OCI-LY7 (cell line): ENCODE measurements around the gene P3R3URF. TPM values are rescaled to one million over a fixed set of nuclear protein-coding genes. Genes with fewer than 3 reads are reported as not detected.

Experiments
- BruUV-seq: library from RNA; stranded (reverse); fragments of 400-500 nt; replicated peaks from 2 replicates; lab custom pipeline; 2021; lab: Mats Ljungman, UMichigan
- CTCF ChIA-PET: fragments of 300-600 bp; sonication (Branson Sonifier 250); formaldehyde crosslinking; loops from one replicate; lab custom pipeline; 2022; ENCODE audit warnings: antibody characterized with exemption; ENCODE audit not compliant: unreplicated experiment; lab: Charles Lee
- POLR2A ChIA-PET: fragments of 300-600 bp; sonication (Branson Sonifier 250); formaldehyde crosslinking; loops from one replicate; lab custom pipeline; 2022; ENCODE audit warnings: antibody characterized with exemption; lab: Charles Lee
- DNase-seq: peaks from one replicate; pipeline ENCODE4 v3.0.0-alpha.2; 2015; ENCODE audit warnings: low spot score
- H2AFZ ChIP-seq: fragments of 200-600 bp; sonication (generic), shearing (Covaris generic); 2 replicates; pipeline ENCODE4 v1.6.1; 2014; ENCODE audit warnings: mild to moderate bottlenecking, antibody characterized with exemption, low read length, moderate library complexity
- H3K27ac ChIP-seq: fragments of 200-600 bp; sonication (generic); 2 replicates; pipeline ENCODE4 v1.5.1; 2014; ENCODE audit warnings: mixed run types, low read depth, mild to moderate bottlenecking, moderate library complexity, low read length, inconsistent platforms; ENCODE audit not compliant: poor library complexity, severe bottlenecking
- H3K36me3 ChIP-seq: fragments of 200-600 bp; sonication (generic); 2 replicates; pipeline ENCODE4 v1.6.1; 2014; ENCODE audit warnings: mild to moderate bottlenecking, antibody characterized with exemption, low read length, moderate library complexity, mixed read lengths; ENCODE audit not compliant: insufficient read depth
- H3K4me1 ChIP-seq: fragments of 200-600 bp; sonication (generic); 2 replicates; pipeline ENCODE4 v1.5.1; 2014; ENCODE audit warnings: mild to moderate bottlenecking, low read length; ENCODE audit not compliant: insufficient read depth, poor library complexity, severe bottlenecking
- H3K4me2 ChIP-seq: fragments of 200-600 bp; sonication (generic); 2 replicates; pipeline ENCODE4 v1.6.1; 2014; ENCODE audit warnings: mild to moderate bottlenecking, low read length
- H3K4me3 ChIP-seq: fragments of 200-600 bp; sonication (generic); 2 replicates; pipeline ENCODE4 v1.5.1; 2014; ENCODE audit warnings: mild to moderate bottlenecking, low read depth, low read length; ENCODE audit not compliant: poor library complexity, severe bottlenecking
- H3K79me2 ChIP-seq: fragments of 200-600 bp; sonication (generic); 2 replicates; pipeline ENCODE4 v1.6.1; 2016; ENCODE audit warnings: low read depth, mild to moderate bottlenecking, low read length, moderate library complexity, mixed read lengths; ENCODE audit not compliant: insufficient read depth
- H3K9me2 ChIP-seq: fragments of 200-600 bp; sonication (generic); 2 replicates; pipeline ENCODE4 v1.6.1; 2016; ENCODE audit warnings: mild to moderate bottlenecking, low read length, mixed read lengths; ENCODE audit not compliant: insufficient read depth
- H3K9me3 ChIP-seq: fragments of 200-600 bp; sonication (generic); 2 replicates; pipeline ENCODE4 v1.6.1; 2014; ENCODE audit warnings: mild to moderate bottlenecking, mixed run types, low read length, mixed read lengths
- H4K20me1 ChIP-seq: fragments of 200-600 bp; sonication (generic); 2 replicates; pipeline ENCODE4 v1.6.1; 2014; ENCODE audit warnings: mild to moderate bottlenecking, antibody characterized with exemption, low read length, moderate library complexity, mixed read lengths; ENCODE audit not compliant: insufficient read depth
- CTCF ChIP-seq: fragments of 200-600 bp; sonication (generic); conservative IDR thresholded peaks from 2 replicates; pipeline ENCODE4 v1.5.1; 2014; ENCODE audit warnings: mild to moderate bottlenecking, antibody characterized with exemption, low read length, moderate library complexity, mixed read lengths
- EZH2phosphoT487 ChIP-seq: fragments of 200-600 bp; sonication (generic); IDR thresholded peaks from 2 replicates; pipeline ENCODE4 v1.6.1; 2018; ENCODE audit warnings: low read depth, borderline replicate concordance, mild to moderate bottlenecking, mixed run types, antibody characterized with exemption, low read length, moderate library complexity, mixed read lengths
- intact Hi-C: fragments of 100-400 bp; cut with micrococcal nuclease; formaldehyde crosslinking; loops from one replicate; pipeline ENCODE4 v1.10.0; 2022; ENCODE audit not compliant: unreplicated experiment
- total RNA-seq, 2 experiments: library from RNA; depleted of rRNA in 1 of 2; stranded (reverse); fragments of >200 nt in 1 of 2; shearing (Covaris generic) in 1 of 2; gene quantifications; 2 replicates each; pipeline ENCODE4 v1.2.3, GENCODE V29; 2014 to 2022

The P3R3URF gene
- total RNA-seq, 2 experiments from 2014 or later, result not detected

- Histone ChIP-seq H3K79me2 (no peaks in the 10 kb centered on the region), H3K4me1 (peaks cover 12% of the 10 kb centered on the region), H3K4me2 (no peak overlapping the region), H4K20me1 (no peaks in the 10 kb centered on the region), H2AFZ (no peak overlapping the region), H3K4me3 (no peak overlapping the region), H3K9me2 (no peaks in the 10 kb centered on the region), H3K36me3 (peaks cover 5% of the 10 kb centered on the region; the same call in 1 of the 2 replicates), H3K27ac (no peak overlapping the region), H3K9me3 (no peaks in the 10 kb centered on the region)
- no peak for TF ChIP-seq EZH2phosphoT487
- TF ChIP-seq CTCF, result no peak
- ChIA-PET CTCF (no interaction called here), POLR2A (no interaction called here)
- no TSS peak for BruUV-seq
- intact Hi-C loops, result no loop called here
- DNase-seq, result no peak
These were observed 17.8 kb upstream of the P3R3URF start for GRCh38 chr1:46193984-46194570.

GRCh38 chr1:46193285-46193684 is 17.0 kb upstream of the P3R3URF start:
- CTCF ChIA-PET, result no interaction called here
- H3K27ac ChIP-seq, result no peak overlapping the region
- H4K20me1 ChIP-seq, result no peaks in the 10 kb centered on the region
- no peak overlapping the region for H3K4me2 ChIP-seq
- intact Hi-C loops, result no loop called here
- H3K9me3 ChIP-seq, result no peaks in the 10 kb centered on the region
- BruUV-seq, result no TSS peak
- no peak overlapping the region for H3K4me3 ChIP-seq
- no peaks in the 10 kb centered on the region for H3K9me2 ChIP-seq
- H2AFZ ChIP-seq, result no peak overlapping the region
- no peaks in the 10 kb centered on the region for H3K79me2 ChIP-seq
- POLR2A ChIA-PET, result no interaction called here
- no peak for DNase-seq
- peaks cover 10% of the 10 kb centered on the region for H3K4me1 ChIP-seq
- H3K36me3 ChIP-seq, result peaks cover 5% of the 10 kb centered on the region; the same call in 1 of the 2 replicates
- TF ChIP-seq EZH2phosphoT487 (no peak), CTCF (no peak)

- CTCF ChIA-PET, result no interaction called here
- POLR2A ChIA-PET, result interaction anchor here (1.4 kb wide), 1 partner anchor 11 kb away, joined by 4 read pairs; no protein-coding TSS in a partner anchor
- Histone ChIP-seq H3K9me2 (no peaks in the 10 kb centered on the region), H3K4me1 (peaks cover 5% of the 10 kb centered on the region), H3K4me2 (no peak overlapping the region), H4K20me1 (no peaks in the 10 kb centered on the region), H3K36me3 (peaks cover 5% of the 10 kb centered on the region; the same call in 1 of the 2 replicates), H3K27ac (no peak overlapping the region), H3K4me3 (no peak overlapping the region), H2AFZ (no peak overlapping the region), H3K79me2 (no peaks in the 10 kb centered on the region), H3K9me3 (no peaks in the 10 kb centered on the region)
- BruUV-seq, result no TSS peak
- DNase-seq, result no peak
- TF ChIP-seq EZH2phosphoT487 (no peak), CTCF (no peak)
- intact Hi-C loops, result no loop called here
These were observed 15.9 kb upstream of the P3R3URF start for GRCh38 chr1:46192171-46192570.
